ENCODE measurements around the gene CASP8AP2.

GRCh38 chr6:89842228-89842627, 12.5 kb downstream of the CASP8AP2 start:
- TF ChIP-seq POLR2AphosphoS5 (IDR thresholded peaks at IDR 0.05) (no peak), POLR2A (IDR thresholded peaks at IDR 0.05) (no peak), EP300 (IDR thresholded peaks at IDR 0.05; ENCODE audit: low read depth) (no peak)
- TF ChIP-seq, protein P1, sequence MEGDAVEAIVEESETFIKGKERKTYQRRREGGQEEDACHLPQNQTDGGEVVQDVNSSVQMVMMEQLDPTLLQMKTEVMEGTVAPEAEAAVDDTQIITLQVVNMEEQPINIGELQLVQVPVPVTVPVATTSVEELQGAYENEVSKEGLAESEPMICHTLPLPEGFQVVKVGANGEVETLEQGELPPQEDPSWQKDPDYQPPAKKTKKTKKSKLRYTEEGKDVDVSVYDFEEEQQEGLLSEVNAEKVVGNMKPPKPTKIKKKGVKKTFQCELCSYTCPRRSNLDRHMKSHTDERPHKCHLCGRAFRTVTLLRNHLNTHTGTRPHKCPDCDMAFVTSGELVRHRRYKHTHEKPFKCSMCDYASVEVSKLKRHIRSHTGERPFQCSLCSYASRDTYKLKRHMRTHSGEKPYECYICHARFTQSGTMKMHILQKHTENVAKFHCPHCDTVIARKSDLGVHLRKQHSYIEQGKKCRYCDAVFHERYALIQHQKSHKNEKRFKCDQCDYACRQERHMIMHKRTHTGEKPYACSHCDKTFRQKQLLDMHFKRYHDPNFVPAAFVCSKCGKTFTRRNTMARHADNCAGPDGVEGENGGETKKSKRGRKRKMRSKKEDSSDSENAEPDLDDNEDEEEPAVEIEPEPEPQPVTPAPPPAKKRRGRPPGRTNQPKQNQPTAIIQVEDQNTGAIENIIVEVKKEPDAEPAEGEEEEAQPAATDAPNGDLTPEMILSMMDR (IDR thresholded peaks at IDR 0.05): no peak
